Keratinocyte (primary cell): Measurements from ENCODE around the gene TNNC2.
"Not testable (repeated sequence)": the region's sequence is repeated elsewhere in the genome, so short reads cannot be mapped to it uniquely, and the experiment has no call there.

Experiments used
- EZH2 ChIP-seq: IDR thresholded peaks from one replicate; pipeline ENCODE4 v1.6.1; 2012; ENCODE audit warnings: inconsistent platforms, mild to moderate bottlenecking, low read length, moderate library complexity
- TF ChIP-seq, protein P1 (sequence below), 3 experiments: IDR thresholded peaks in 1 of 3; conservative IDR thresholded peaks in 1 of 3; optimal IDR thresholded peaks in 1 of 3; 2 replicates in 2 of 3; 3 replicates in 1 of 3; pipeline versions ENCODE3 to v1.5.1; 2011; ENCODE audit warnings: low read length in 3 of 3, mild to moderate bottlenecking in 3 of 3, moderate library complexity in 2 of 3, control low read depth in 1 of 3, inconsistent platforms in 1 of 3; ENCODE audit not compliant: insufficient read depth in 2 of 3; ENCODE audit errors: extremely low read depth in 1 of 3

DNA sequence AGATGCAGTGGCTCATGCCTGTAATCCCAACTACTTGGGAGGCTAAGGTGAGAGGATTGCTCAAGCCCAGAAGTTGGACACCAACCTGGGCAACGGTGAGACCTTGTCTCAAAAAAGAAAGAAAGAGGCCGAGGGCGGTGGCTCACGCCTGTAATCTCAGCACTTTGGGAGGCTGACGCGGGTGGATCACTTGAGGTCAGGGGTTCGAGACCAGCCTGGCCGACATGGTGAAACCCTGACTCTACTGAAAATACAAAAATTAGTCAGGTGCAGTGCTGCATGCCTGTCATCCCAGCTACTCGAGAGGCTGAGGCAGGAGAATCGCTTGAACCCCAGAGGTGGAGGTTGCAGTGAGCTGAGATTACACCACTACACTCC, 47.0 kb upstream of the TNNC2 start:
- TF ChIP-seq, protein P1, sequence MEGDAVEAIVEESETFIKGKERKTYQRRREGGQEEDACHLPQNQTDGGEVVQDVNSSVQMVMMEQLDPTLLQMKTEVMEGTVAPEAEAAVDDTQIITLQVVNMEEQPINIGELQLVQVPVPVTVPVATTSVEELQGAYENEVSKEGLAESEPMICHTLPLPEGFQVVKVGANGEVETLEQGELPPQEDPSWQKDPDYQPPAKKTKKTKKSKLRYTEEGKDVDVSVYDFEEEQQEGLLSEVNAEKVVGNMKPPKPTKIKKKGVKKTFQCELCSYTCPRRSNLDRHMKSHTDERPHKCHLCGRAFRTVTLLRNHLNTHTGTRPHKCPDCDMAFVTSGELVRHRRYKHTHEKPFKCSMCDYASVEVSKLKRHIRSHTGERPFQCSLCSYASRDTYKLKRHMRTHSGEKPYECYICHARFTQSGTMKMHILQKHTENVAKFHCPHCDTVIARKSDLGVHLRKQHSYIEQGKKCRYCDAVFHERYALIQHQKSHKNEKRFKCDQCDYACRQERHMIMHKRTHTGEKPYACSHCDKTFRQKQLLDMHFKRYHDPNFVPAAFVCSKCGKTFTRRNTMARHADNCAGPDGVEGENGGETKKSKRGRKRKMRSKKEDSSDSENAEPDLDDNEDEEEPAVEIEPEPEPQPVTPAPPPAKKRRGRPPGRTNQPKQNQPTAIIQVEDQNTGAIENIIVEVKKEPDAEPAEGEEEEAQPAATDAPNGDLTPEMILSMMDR (optimal IDR thresholded peaks at IDR 0.05 in 1 of 3, IDR thresholded peaks at IDR 0.05 in 1 of 3, conservative IDR thresholded peaks at IDR 0.05 in 1 of 3; ENCODE audit: extremely low read depth in 1 of 3, insufficient read depth in 2 of 3, low read length in 3 of 3): not testable (repeated sequence)
- not testable (repeated sequence) for TF ChIP-seq EZH2
